GM18511 (cell line): ENCODE data around the gene HAS3.

Experiments
- ATAC-seq: cut with Tn5 transposase; IDR thresholded peaks from one replicate; pipeline ENCODE4 v1.9.1; 2021; ENCODE audit warnings: mild to moderate bottlenecking, moderate library complexity; ENCODE audit not compliant: unreplicated experiment

HAS3 gene

GRCh38 chr16:69089091-69089910 lies 16.2 kb upstream of the HAS3 start:
- ATAC-seq, result no peak

- no peak for ATAC-seq
Measured at GRCh38 chr16:69093974-69094373, 11.5 kb upstream of the HAS3 start.

GRCh38 chr16:69094501-69094900 lies 11.0 kb upstream of the HAS3 start:
- no peak for ATAC-seq

- ATAC-seq, result no peak
Measured at GRCh38 chr16:69095193-69095592, 10.3 kb upstream of the HAS3 start.

GRCh38 chr16:69100071-69100691 lies 5.3 kb upstream of the HAS3 start:
- no peak for ATAC-seq

GRCh38 chr16:69106491-69107315 lies 1.2 kb downstream of the HAS3 start:
- ATAC-seq, result no peak

GRCh38 chr16:69107316-69107962 lies 2.0 kb downstream of the HAS3 start:
- no peak for ATAC-seq

GRCh38 chr16:69108064-69108904 lies 2.8 kb downstream of the HAS3 start:
- ATAC-seq, result no peak

GRCh38 chr16:69108905-69109252 lies 3.4 kb downstream of the HAS3 start:
- no peak for ATAC-seq

GRCh38 chr16:69109486-69110270 lies 4.2 kb downstream of the HAS3 start:
- no peak for ATAC-seq

GRCh38 chr16:69110406-69110805 lies 5.0 kb downstream of the HAS3 start:
- ATAC-seq, result no peak

- ATAC-seq, result no peak
Measured at GRCh38 chr16:69111216-69111875, 5.9 kb downstream of the HAS3 start.

GRCh38 chr16:69111876-69112230 lies 6.4 kb downstream of the HAS3 start:
- no peak for ATAC-seq

- ATAC-seq, result no peak
Measured at GRCh38 chr16:69112285-69113129, 7.1 kb downstream of the HAS3 start.

GRCh38 chr16:69113216-69113615 lies 7.8 kb downstream of the HAS3 start:
- ATAC-seq, result no peak

GRCh38 chr16:69114346-69114975 lies 9.0 kb downstream of the HAS3 start:
- ATAC-seq, result no peak

- no peak for ATAC-seq
Measured at GRCh38 chr16:69114976-69115355, 9.5 kb downstream of the HAS3 start.

- no peak for ATAC-seq
Measured at GRCh38 chr16:69115361-69115760, 9.9 kb downstream of the HAS3 start.
